Lower lobe of right lung (tissue), 2 donors: ENCODE measurements around the gene ERCC1. TPM values are rescaled to one million over a fixed set of nuclear protein-coding genes. Genes with fewer than 3 reads are reported as not detected.

Experiments
- ATAC-seq, 2 donors: fragments of 200-7000 bp; cut with Tn5 transposase; one replicate each; pipeline ENCODE4 v1.9.1; 2020 to 2022; ENCODE audit warnings: mild to moderate bottlenecking in 2 of 2, moderate library complexity in 2 of 2
- DNase-seq: peaks from one replicate; pipeline ENCODE4 v3.0.0-alpha.2; 2020
- H3K27ac ChIP-seq: fragments of 200-600 bp; one replicate; pipeline ENCODE4 v1.8.0; 2022
- H3K27me3 ChIP-seq: fragments of 200-600 bp; one replicate; pipeline ENCODE4 v1.8.0; 2022; ENCODE audit warnings: low read depth
- H3K36me3 ChIP-seq: fragments of 200-600 bp; one replicate; pipeline ENCODE4 v1.8.0; 2022; ENCODE audit warnings: mild to moderate bottlenecking
- H3K4me1 ChIP-seq: fragments of 200-600 bp; one replicate; pipeline ENCODE4 v1.8.0; 2022
- H3K4me3 ChIP-seq: fragments of 200-600 bp; one replicate; pipeline ENCODE4 v1.8.0; 2022; ENCODE audit warnings: mild to moderate bottlenecking
- H3K9me3 ChIP-seq: fragments of 200-600 bp; one replicate; pipeline ENCODE4 v1.8.0; 2022
- intact Hi-C: fragments of 100-400 bp; cut with DNase I; formaldehyde crosslinking; loops from one replicate; pipeline ENCODE4 v1.11.0; 2022
- total RNA-seq: library from RNA; stranded (reverse); fragmentation: NEBNext Ultra II Directional; extraction: Animal tissue kit (Norgen Biotek cat#: 25700); gene quantifications from one replicate; pipeline ENCODE4 v1.2.1, GENCODE V29; 2021
- TF ChIP-seq, protein P1 (sequence below): fragments of 200-600 bp; IDR thresholded peaks from one replicate; pipeline ENCODE4 v1.8.0; 2022; ENCODE audit warnings: antibody characterized with exemption, mild to moderate bottlenecking
- donor health status: DM: no; HTN: yes; CAD: no; lungs with severe emphysema.

ERCC1 gene
- total RNA-seq, 1 donor from 2014 or later = 41.6 TPM

- peak within 1 kb of the TSS; percentile 85 for H3K27ac ChIP-seq
- no peaks in the 10 kb centered on the region for H3K9me3 ChIP-seq
- peaks cover 16% of the 10 kb centered on the region for H3K4me1 ChIP-seq
- no peaks in the 10 kb centered on the region for H3K36me3 ChIP-seq
- TF ChIP-seq, protein P1, sequence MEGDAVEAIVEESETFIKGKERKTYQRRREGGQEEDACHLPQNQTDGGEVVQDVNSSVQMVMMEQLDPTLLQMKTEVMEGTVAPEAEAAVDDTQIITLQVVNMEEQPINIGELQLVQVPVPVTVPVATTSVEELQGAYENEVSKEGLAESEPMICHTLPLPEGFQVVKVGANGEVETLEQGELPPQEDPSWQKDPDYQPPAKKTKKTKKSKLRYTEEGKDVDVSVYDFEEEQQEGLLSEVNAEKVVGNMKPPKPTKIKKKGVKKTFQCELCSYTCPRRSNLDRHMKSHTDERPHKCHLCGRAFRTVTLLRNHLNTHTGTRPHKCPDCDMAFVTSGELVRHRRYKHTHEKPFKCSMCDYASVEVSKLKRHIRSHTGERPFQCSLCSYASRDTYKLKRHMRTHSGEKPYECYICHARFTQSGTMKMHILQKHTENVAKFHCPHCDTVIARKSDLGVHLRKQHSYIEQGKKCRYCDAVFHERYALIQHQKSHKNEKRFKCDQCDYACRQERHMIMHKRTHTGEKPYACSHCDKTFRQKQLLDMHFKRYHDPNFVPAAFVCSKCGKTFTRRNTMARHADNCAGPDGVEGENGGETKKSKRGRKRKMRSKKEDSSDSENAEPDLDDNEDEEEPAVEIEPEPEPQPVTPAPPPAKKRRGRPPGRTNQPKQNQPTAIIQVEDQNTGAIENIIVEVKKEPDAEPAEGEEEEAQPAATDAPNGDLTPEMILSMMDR = no peak
- H3K4me3 ChIP-seq = peak within 1 kb of the TSS; percentile 90
- no peaks in the 10 kb centered on the region for H3K27me3 ChIP-seq
- ATAC-seq (peak; percentile 99), DNase-seq (peak; percentile 97)
- intact Hi-C loops = no loop called here
These were observed 53.1 kb downstream of the ERCC1 start, which contains the start of gene ERCC2 for GRCh38 chr19:45370410-45371204. Gene ERCC2, minus strand, starts transcription at chr19:45370573. Its CDS starts 33 bp downstream, at chr19:45370540.

DNA sequence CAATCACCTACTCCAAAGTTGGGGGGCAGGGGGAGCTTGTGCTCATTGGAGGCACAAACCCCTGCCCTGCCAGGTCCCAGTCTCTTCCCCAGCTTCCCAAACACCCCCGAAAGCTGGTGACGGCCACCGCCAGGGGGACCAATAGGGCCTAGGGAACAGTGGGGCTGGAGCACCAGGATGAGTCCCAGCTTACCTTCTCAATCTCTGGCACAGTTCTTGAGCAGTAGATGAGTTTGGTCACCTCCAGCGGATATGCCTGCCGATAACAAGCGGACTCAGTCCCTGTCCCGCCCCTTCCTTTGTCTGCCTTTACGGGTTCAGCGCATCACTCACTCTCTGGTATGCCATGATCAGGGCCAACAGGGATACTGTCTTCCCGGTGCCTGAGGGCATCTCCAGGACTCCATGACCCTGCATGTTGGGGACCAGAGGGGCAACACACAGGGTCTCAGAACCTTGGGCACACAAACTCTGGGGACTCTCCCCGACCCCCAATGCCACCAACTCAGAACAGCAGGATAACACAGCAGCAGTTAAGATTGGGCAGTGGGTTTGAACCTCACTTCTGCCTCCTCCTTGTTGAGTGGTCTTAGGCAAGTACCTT is 54.9 kb downstream of the ERCC1 start:
- DNase-seq (no peak), ATAC-seq (no peak)
- Histone ChIP-seq H3K27ac (no peak overlapping the region), H3K4me1 (peaks cover 16% of the 10 kb centered on the region), H3K27me3 (no peaks in the 10 kb centered on the region), H3K9me3 (no peaks in the 10 kb centered on the region), H3K36me3 (no peaks in the 10 kb centered on the region), H3K4me3 (no peak overlapping the region)
- intact Hi-C loops = no loop called here
- TF ChIP-seq, protein P1 = no peak

DNA sequence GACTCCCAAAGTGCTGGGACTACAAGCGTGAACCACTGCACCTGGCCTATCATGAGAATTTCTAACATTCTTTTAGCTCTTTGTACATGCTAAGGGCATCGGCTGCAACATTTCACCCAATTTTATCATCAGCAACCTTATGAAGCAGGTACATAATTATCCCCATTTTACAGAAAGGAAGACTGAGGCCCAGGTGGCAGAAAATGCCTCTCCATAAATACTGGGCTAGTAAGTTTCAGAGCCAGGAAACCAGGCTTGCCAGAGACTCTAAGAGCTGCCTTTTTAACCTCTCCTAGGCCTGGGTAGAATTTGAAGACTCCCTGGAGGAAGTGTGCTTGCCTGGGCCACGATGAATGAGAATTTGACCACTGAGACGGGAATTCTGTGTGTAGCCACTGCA is 55.6 kb downstream of the ERCC1 start:
- intact Hi-C loops = no loop called here
- H3K4me1 ChIP-seq = peaks cover 16% of the 10 kb centered on the region
- H3K36me3 ChIP-seq = no peaks in the 10 kb centered on the region
- TF ChIP-seq, protein P1 = no peak
- no peaks in the 10 kb centered on the region for H3K27me3 ChIP-seq
- ATAC-seq = no peak
- DNase-seq = no peak
- no peak overlapping the region for H3K27ac ChIP-seq
- H3K4me3 ChIP-seq = no peak overlapping the region
- H3K9me3 ChIP-seq = no peaks in the 10 kb centered on the region

DNA sequence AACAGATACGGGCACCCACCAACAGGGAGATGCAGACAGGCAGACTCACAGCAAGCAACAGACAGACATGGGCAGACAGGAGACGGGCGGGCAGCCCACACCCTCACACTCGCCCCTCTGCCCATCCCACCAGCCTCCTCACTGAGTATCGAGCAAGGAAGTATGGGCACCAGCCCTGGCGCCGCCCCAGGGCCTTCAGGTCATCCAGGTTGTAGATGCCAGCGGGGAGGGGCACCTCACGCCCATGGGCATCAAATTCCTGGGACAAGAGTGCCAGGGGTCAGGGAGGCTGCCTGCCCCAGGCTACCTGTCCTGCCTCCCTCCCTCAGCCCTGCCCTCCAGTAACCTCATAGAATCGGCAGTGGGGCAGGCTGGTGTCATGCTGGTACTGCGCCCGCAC is 59.0 kb downstream of the ERCC1 start:
- DNase-seq (no peak), ATAC-seq (no peak)
- Histone ChIP-seq H3K4me1 (peaks cover 7% of the 10 kb centered on the region), H3K4me3 (no peak overlapping the region), H3K27me3 (no peaks in the 10 kb centered on the region), H3K27ac (no peak overlapping the region), H3K9me3 (no peaks in the 10 kb centered on the region), H3K36me3 (no peaks in the 10 kb centered on the region)
- intact Hi-C loops = no loop called here
- TF ChIP-seq, protein P1 = no peak

- Histone ChIP-seq H3K4me1 (no peaks in the 10 kb centered on the region), H3K36me3 (peaks cover 6% of the 10 kb centered on the region), H3K4me3 (no peak overlapping the region), H3K27me3 (no peaks in the 10 kb centered on the region), H3K27ac (no peak overlapping the region), H3K9me3 (no peaks in the 10 kb centered on the region)
- DNase-seq (no peak), ATAC-seq (peak in 1 of 2 donors; percentile 17)
- intact Hi-C loops = no loop called here
- TF ChIP-seq, protein P1 = no peak
These were observed 59.8 kb downstream of the ERCC1 start for GRCh38 chr19:45363861-45364459.
